H1 (cell line): Measurements from ENCODE around the gene SLC2A10. TPM values are rescaled to one million over a fixed set of nuclear protein-coding genes. Genes with fewer than 3 reads are reported as not detected.

Experiments used
- CTCF ChIA-PET: fragments of 300-600 bp; sonication (Branson Sonifier 250); formaldehyde crosslinking; loops from one replicate; lab custom pipeline; 2021; ENCODE audit not compliant: partially characterized antibody; lab: Charles Lee
- POLR2A ChIA-PET: fragments of 300-600 bp; sonication (Branson Sonifier 250); formaldehyde crosslinking; loops from one replicate; lab custom pipeline; 2021; ENCODE audit warnings: inconsistent platforms; ENCODE audit not compliant: partially characterized antibody; lab: Charles Lee
- DNase-seq, 2 experiments: peaks; one replicate each; pipeline versions ENCODE4 v3.0.0 to v3.0.0-alpha.2; 2010 to 2022; ENCODE audit warnings: low spot score in 2 of 2, low read depth in 1 of 2, mixed read lengths in 1 of 2
- FAIRE-seq: peaks from 2 replicates; lab custom pipeline; 2011; peaks lifted over from hg19 to GRCh38; lab: Jason Lieb, UNC
- H2AFZ ChIP-seq: 2 replicates; pipeline ENCODE4 v1.8.1; 2012; ENCODE audit warnings: low read length, inconsistent platforms
- H2AK5ac ChIP-seq: 2 replicates; pipeline ENCODE4 v1.6.1; 2013; ENCODE audit warnings: low read depth, low read length
- H2BK120ac ChIP-seq: replicated peaks from 2 replicates; pipeline ENCODE3; 2013; ENCODE audit warnings: low read depth, low read length, inconsistent platforms
- H2BK12ac ChIP-seq: 2 replicates; pipeline ENCODE4 v1.6.1; 2013; ENCODE audit warnings: low read depth, low read length
- H2BK15ac ChIP-seq: 2 replicates; pipeline ENCODE4 v1.6.1; 2013; ENCODE audit warnings: low read length
- H2BK20ac ChIP-seq: 2 replicates; pipeline ENCODE4 v1.6.1; 2013; ENCODE audit warnings: low read length
- H2BK5ac ChIP-seq: 2 replicates; pipeline ENCODE4 v1.6.1; 2013; ENCODE audit warnings: low read depth, low read length
- H3K14ac ChIP-seq: 2 replicates; pipeline ENCODE4 v1.6.1; 2013; ENCODE audit warnings: inconsistent platforms; ENCODE audit not compliant: insufficient read length
- H3K18ac ChIP-seq: 2 replicates; pipeline ENCODE4 v1.6.1; 2013; ENCODE audit warnings: low read length; ENCODE audit errors: extremely low read depth
- H3K23ac ChIP-seq: 2 replicates; pipeline ENCODE4 v1.6.1; 2013; ENCODE audit warnings: inconsistent platforms; ENCODE audit not compliant: insufficient read length
- H3K23me2 ChIP-seq: 2 replicates; pipeline ENCODE4 v1.6.1; 2013; ENCODE audit warnings: low read depth, low read length
- H3K27ac ChIP-seq: 2 replicates; pipeline ENCODE4 v1.6.1; 2011; ENCODE audit warnings: low read depth, low read length, inconsistent platforms
- H3K27me3 ChIP-seq, 4 experiments: replicated peaks in 1 of 4; 1 replicate in 1 of 4; 2 replicates in 3 of 4; pipeline versions ENCODE4 v1.6.1 to v1.8.1; 2011 to 2013; ENCODE audit warnings: low read length in 3 of 4, mild to moderate bottlenecking in 3 of 4, inconsistent platforms in 2 of 4, mixed read lengths in 2 of 4, moderate library complexity in 1 of 4; ENCODE audit not compliant: control insufficient read depth in 3 of 4, insufficient read depth in 3 of 4; ENCODE audit errors: extremely low read depth in 1 of 4
- H3K36me3 ChIP-seq, 4 experiments: 2 replicates each; pipeline versions ENCODE4 v1.6.1 to v1.8.1; 2011 to 2013; ENCODE audit warnings: mild to moderate bottlenecking in 4 of 4, low read length in 3 of 4, moderate library complexity in 2 of 4, control low read depth in 1 of 4, inconsistent platforms in 1 of 4; ENCODE audit not compliant: insufficient read depth in 4 of 4, control insufficient read depth in 2 of 4
- H3K4ac ChIP-seq: replicated peaks from 2 replicates; pipeline ENCODE3; 2013; ENCODE audit warnings: low read length, low read depth, mixed read lengths, inconsistent platforms; ENCODE audit not compliant: insufficient read length
- H3K4me1 ChIP-seq, 4 experiments: replicated peaks in 1 of 4; 1 replicate in 1 of 4; 2 replicates in 3 of 4; pipeline versions ENCODE4 v1.6.1 to v1.8.1; 2011 to 2013; ENCODE audit warnings: low read length in 3 of 4, inconsistent platforms in 2 of 4, mixed read lengths in 1 of 4; ENCODE audit not compliant: insufficient read depth in 4 of 4, control insufficient read depth in 3 of 4
- H3K4me2 ChIP-seq, 2 experiments: 2 replicates each; pipeline versions ENCODE4 v1.6.1 to v1.8.1; 2011 to 2013; ENCODE audit warnings: low read depth in 2 of 2, low read length in 2 of 2, control low read depth in 1 of 2, inconsistent platforms in 1 of 2, mild to moderate bottlenecking in 1 of 2; ENCODE audit not compliant: insufficient read depth in 1 of 2
- H3K4me3 ChIP-seq, 4 experiments: fragments of 200-600, 300-600 bp in 1 of 4; sonication (generic), shearing (Covaris generic), sonication (Bioruptor Twin) in 1 of 4; 2 replicates each; pipeline versions ENCODE4 v1.5.1 to v1.8.1; 2011 to 2016; ENCODE audit warnings: low read length in 4 of 4, low read depth in 3 of 4, control low read depth in 2 of 4, inconsistent platforms in 2 of 4, mild to moderate bottlenecking in 2 of 4, mixed read lengths in 1 of 4, moderate library complexity in 1 of 4; ENCODE audit not compliant: insufficient read depth in 2 of 4; ENCODE audit errors: extremely low read depth in 1 of 4
- H3K56ac ChIP-seq: replicated peaks from 2 replicates; pipeline ENCODE3; 2013; ENCODE audit warnings: low read depth, mild to moderate bottlenecking, mixed read lengths, low read length, inconsistent platforms; ENCODE audit not compliant: insufficient read length
- H3K79me1 ChIP-seq: 2 replicates; pipeline ENCODE4 v1.6.1; 2013; ENCODE audit warnings: low read depth, low read length, control low read depth
- H3K79me2 ChIP-seq, 2 experiments: 2 replicates each; pipeline versions ENCODE4 v1.6.1 to v1.8.1; 2012 to 2013; ENCODE audit warnings: low read length in 2 of 2, mild to moderate bottlenecking in 2 of 2, inconsistent platforms in 1 of 2; ENCODE audit not compliant: insufficient read depth in 2 of 2, control insufficient read depth in 1 of 2
- H3K9ac ChIP-seq, 4 experiments: replicated peaks in 1 of 4; 1 replicate in 1 of 4; 2 replicates in 3 of 4; pipeline versions ENCODE4 v1.6.1 to v1.8.1; 2011 to 2013; ENCODE audit warnings: low read depth in 3 of 4, low read length in 3 of 4, control low read depth in 2 of 4, mild to moderate bottlenecking in 2 of 4, moderate library complexity in 2 of 4, inconsistent platforms in 1 of 4; ENCODE audit errors: extremely low read depth in 1 of 4
- H3K9me3 ChIP-seq, 2 experiments: 2 replicates each; pipeline versions ENCODE4 v1.6.1 to v1.8.1; 2012 to 2013; ENCODE audit warnings: mild to moderate bottlenecking in 2 of 2, moderate library complexity in 2 of 2, control low read depth in 1 of 2, inconsistent platforms in 1 of 2, low read depth in 1 of 2, low read length in 1 of 2, mixed read lengths in 1 of 2; ENCODE audit not compliant: insufficient read depth in 2 of 2
- H4K20me1 ChIP-seq, 2 experiments: replicated peaks in 1 of 2; 2 replicates each; pipeline versions ENCODE3 to v1.8.1; 2011 to 2013; ENCODE audit warnings: inconsistent platforms in 2 of 2, low read length in 2 of 2, mild to moderate bottlenecking in 1 of 2; ENCODE audit not compliant: insufficient read depth in 2 of 2, control insufficient read depth in 1 of 2
- H4K5ac ChIP-seq: 2 replicates; pipeline ENCODE4 v1.6.1; 2013; ENCODE audit warnings: low read length, low read depth, mixed read lengths, inconsistent platforms; ENCODE audit not compliant: insufficient read length
- H4K8ac ChIP-seq: 2 replicates; pipeline ENCODE4 v1.8.0; 2013; ENCODE audit warnings: mild to moderate bottlenecking, moderate library complexity, low read length, inconsistent platforms; ENCODE audit not compliant: insufficient read depth; ENCODE audit errors: extremely low read depth
- H4K91ac ChIP-seq: replicated peaks from 2 replicates; pipeline ENCODE3; 2013; ENCODE audit warnings: low read length, mixed read lengths, inconsistent platforms; ENCODE audit not compliant: insufficient read length
- CEBPB ChIP-seq: IDR thresholded peaks from 2 replicates; pipeline ENCODE4 v1.6.1; 2012; ENCODE audit warnings: low read depth, low read length
- CREB1 ChIP-seq: IDR thresholded peaks from 2 replicates; pipeline ENCODE4 v1.6.1; 2012; ENCODE audit warnings: inconsistent platforms
- E2F6 ChIP-seq: IDR thresholded peaks from 2 replicates; pipeline ENCODE4 v1.6.1; 2012; ENCODE audit warnings: inconsistent platforms
- EZH2 ChIP-seq: fragments of 200-600 bp; sonication (generic); IDR thresholded peaks from 2 replicates; pipeline ENCODE4 v1.7.1; 2012; ENCODE audit warnings: low read depth, mild to moderate bottlenecking, moderate library complexity, low read length, inconsistent platforms; ENCODE audit not compliant: severe bottlenecking
- HDAC2 ChIP-seq, 2 experiments: fragments of 300-600 bp in 1 of 2; sonication (generic) in 1 of 2; IDR thresholded peaks; 2 replicates each; pipeline ENCODE4 v1.6.1; 2011 to 2012; ENCODE audit warnings: low read depth in 2 of 2, low read length in 2 of 2, mild to moderate bottlenecking in 2 of 2, moderate library complexity in 2 of 2, borderline replicate concordance in 1 of 2, inconsistent platforms in 1 of 2
- KDM1A ChIP-seq: fragments of 200-600, 300-600 bp; sonication (generic); IDR thresholded peaks from 2 replicates; pipeline ENCODE4 v1.7.1; 2016; ENCODE audit warnings: mild to moderate bottlenecking, low read length, borderline replicate concordance
- NRF1 ChIP-seq: IDR thresholded peaks from 2 replicates; pipeline ENCODE4 v1.6.1; 2011; ENCODE audit warnings: mild to moderate bottlenecking, low read depth, low read length, improper control_type of control experiment
- PHF8 ChIP-seq: fragments of 200-600 bp; sonication (generic); conservative IDR thresholded peaks from 2 replicates; pipeline ENCODE4 v1.7.1; 2012; ENCODE audit warnings: low read depth, mild to moderate bottlenecking, inconsistent platforms, low read length, moderate library complexity
- SIN3A ChIP-seq, 2 experiments: IDR thresholded peaks in 1 of 2; conservative IDR thresholded peaks in 1 of 2; 2 replicates each; pipeline ENCODE4 v1.6.1; 2011 to 2012; ENCODE audit warnings: low read length in 2 of 2, improper control_type of control experiment in 1 of 2, low read depth in 1 of 2, mild to moderate bottlenecking in 1 of 2
- WGBS, 2 experiments: shearing (Covaris generic) in 1 of 2; methylation state at CpG; one replicate each; pipeline versions ENCODE4 v1.1.6 to v1.1.7; 2013 to 2015; ENCODE audit warnings: low lambda C conversion rate in 2 of 2, mixed read lengths in 2 of 2, inconsistent platforms in 1 of 2, low coverage in 1 of 2, missing lambda C conversion rate in 1 of 2; ENCODE audit not compliant: insufficient replicate concordance in 2 of 2, insufficient coverage in 1 of 2, insufficient read length in 1 of 2; ENCODE audit errors: extremely low coverage in 1 of 2, missing lambda C conversion rate in 1 of 2; 5-methylcytosine and 5-hydroxymethylcytosine counted together
- polyA plus RNA-seq, 7 experiments: library from polyadenylated mRNA; depleted of rRNA in 3 of 7; stranded (reverse) in 5 of 7; unstranded in 2 of 7; fragments of >200 nt in 5 of 7; fragments of 200-250 nt in 2 of 7; gene quantifications; 1 replicate in 5 of 7; 2 replicates in 1 of 7; 4 replicates in 1 of 7; pipeline versions ENCODE4 v1.2.1 to v1.2.3, GENCODE V29; 2011 to 2013; ENCODE audit warnings: missing spikeins in 2 of 7, mixed read lengths in 2 of 7
- total RNA-seq: library from RNA; stranded (reverse); fragmentation: NEBNext Ultra II Directional; extraction: Animal tissue kit (Norgen Biotek cat#: 25700); gene quantifications from 2 replicates; pipeline ENCODE4 v1.2.1, GENCODE V29; 2021

SLC2A10 gene
- total and polyA plus RNA-seq, 2 of the 8 experiments (the other 6 are each of a cell fraction or from before 2014, with no cell fraction given): 9.0 to 9.7 TPM

GRCh38 chr20:46682063-46682821 is 27.2 kb upstream of the SLC2A10 start:
- ChIA-PET POLR2A (interaction anchor here (0.6 to 5.7 kb wide), 20 partner anchors 8 to 278 kb away, joined by 3 to 36 read pairs (median 5); partner anchors contain the start of genes OCSTAMP and ZNF334), CTCF (interaction anchor here (0.5 to 4.3 kb wide), 21 partner anchors 10 to 1447 kb away, joined by 3 to 63 read pairs (median 10); partner anchors contain the start of gene OCSTAMP)
- Histone ChIP-seq H2BK20ac (no peak overlapping the region), H3K4me3 (peak overlapping the region in 1 of 4 experiments; percentile 68; a peak in 1 of 8 replicates), H3K27me3 (no peaks in the 10 kb centered on the region), H3K27ac (no peak overlapping the region), H3K79me2 (peaks cover 0 to 58% of the 10 kb centered on the region in 2 experiments; a peak in 3 of 4 replicates), H2BK5ac (no peak overlapping the region), H3K9ac (no peak overlapping the region), H3K23ac (no peak overlapping the region), H3K36me3 (peaks cover 2 to 39% (median 14%) of the 10 kb centered on the region in 4 experiments; a peak in 7 of 8 replicates), H3K4ac (peak overlapping the region; percentile 29), H3K14ac (no peak overlapping the region), H2AK5ac (0 out of 2 replicates have a peak overlapping the region, but pooled peaks have one; percentile 41), H4K91ac (no peak overlapping the region), H4K8ac (no peak overlapping the region), H3K23me2 (peaks cover 4% of the 10 kb centered on the region; the same call in 1 of the 2 replicates), H2BK12ac (peak overlapping the region; percentile 4), H2AFZ (no peak overlapping the region), H3K4me1 (peaks cover 12 to 22% (median 16%) of the 10 kb centered on the region in 4 experiments), H3K18ac (peak overlapping the region; percentile 14; the same call in 1 of the 2 replicates), H4K20me1 (peaks cover 0 to 3% of the 10 kb centered on the region in 2 experiments), H3K56ac (no peak overlapping the region), H4K5ac (no peak overlapping the region), H2BK15ac (no peak overlapping the region), H3K9me3 (no peaks in the 10 kb centered on the region), H3K79me1 (peaks cover 4% of the 10 kb centered on the region; the same call in 1 of the 2 replicates), H2BK120ac (no peak overlapping the region), H3K4me2 (peak overlapping the region; percentile 70 to 97; a peak in 3 of 4 replicates)
- FAIRE-seq (no peak), DNase-seq (no peak)
- 86% methylated on average over 9 of the region's 9 CpGs; no CpG with 5 or more reads in 1 of the 2 experiments for WGBS, 2 experiments
- no peak for TF ChIP-seq HDAC2 (IDR thresholded peaks at IDR 0.05; ENCODE audit: borderline replicate concordance in 1 of 2, low read depth in 2 of 2, low read length in 2 of 2)
- TF ChIP-seq CEBPB: no peak
- TF ChIP-seq CREB1: no peak
- TF ChIP-seq PHF8: no peak
- TF ChIP-seq KDM1A: peak; percentile 40; the same call in 1 of the 2 replicates
- no peak for TF ChIP-seq NRF1
- TF ChIP-seq EZH2: no peak
- TF ChIP-seq E2F6: no peak
- TF ChIP-seq SIN3A (conservative IDR thresholded peaks at IDR 0.05 in 1 of 2, IDR thresholded peaks at IDR 0.05 in 1 of 2; ENCODE audit: low read depth in 1 of 2, low read length in 2 of 2): no peak
